HG03280 (cell line): ENCODE data around the gene UVRAG.
A peak's percentile ranks its signal among the peaks of the same experiment; 100 is the strongest.
"Not testable (repeated sequence)": the region's sequence is repeated elsewhere in the genome, so short reads cannot be mapped to it uniquely, and the experiment has no call there.

ENCODE experiments used
- ATAC-seq: cut with Tn5 transposase; IDR thresholded peaks from one replicate; pipeline ENCODE4 v1.9.1; 2021; ENCODE audit warnings: mild to moderate bottlenecking, moderate library complexity; ENCODE audit not compliant: unreplicated experiment

UVRAG gene

GRCh38 chr11:75873417-75874221 is 58.6 kb downstream of the UVRAG start:
- peak; percentile 67 for ATAC-seq

- ATAC-seq: no peak
These were observed 59.8 kb downstream of the UVRAG start for GRCh38 chr11:75874684-75875341.

GRCh38 chr11:75877327-75877726 is 62.3 kb downstream of the UVRAG start:
- not testable (repeated sequence) for ATAC-seq

- not testable (repeated sequence) for ATAC-seq
These were observed 62.9 kb downstream of the UVRAG start for GRCh38 chr11:75877931-75878330.

- no peak for ATAC-seq
These were observed 63.9 kb downstream of the UVRAG start for GRCh38 chr11:75878933-75879332.

- ATAC-seq: no peak
These were observed 64.7 kb downstream of the UVRAG start for GRCh38 chr11:75879737-75880136.

- ATAC-seq: not testable (repeated sequence)
These were observed 65.3 kb downstream of the UVRAG start for GRCh38 chr11:75880343-75880742.

- no peak for ATAC-seq
These were observed 69.3 kb downstream of the UVRAG start for GRCh38 chr11:75884321-75884720.

- no peak for ATAC-seq
These were observed 73.4 kb downstream of the UVRAG start for GRCh38 chr11:75888416-75888815.

- ATAC-seq: no peak
These were observed 77.1 kb downstream of the UVRAG start for GRCh38 chr11:75891947-75892739.

GRCh38 chr11:75893251-75893650 is 78.2 kb downstream of the UVRAG start:
- no peak for ATAC-seq

GRCh38 chr11:75894036-75894585 is 79.1 kb downstream of the UVRAG start:
- ATAC-seq: no peak

GRCh38 chr11:75896843-75897419 is 81.9 kb downstream of the UVRAG start:
- ATAC-seq: no peak

GRCh38 chr11:75898871-75899270 is 83.9 kb downstream of the UVRAG start:
- no peak for ATAC-seq

- ATAC-seq: no peak
These were observed 84.8 kb downstream of the UVRAG start for GRCh38 chr11:75899806-75900205.

- ATAC-seq: no peak
These were observed 85.8 kb downstream of the UVRAG start for GRCh38 chr11:75900848-75901247.

- no peak for ATAC-seq
These were observed 87.6 kb downstream of the UVRAG start for GRCh38 chr11:75902631-75903030.

- no peak for ATAC-seq
These were observed 88.3 kb downstream of the UVRAG start for GRCh38 chr11:75903276-75903675.

- no peak for ATAC-seq
These were observed 90.4 kb downstream of the UVRAG start for GRCh38 chr11:75905434-75905833.

- no peak for ATAC-seq
These were observed 93.0 kb downstream of the UVRAG start for GRCh38 chr11:75907906-75908527.
